LoVo (cell line): Measurements from ENCODE around the gene TBC1D1.
A peak's percentile ranks its signal among the peaks of the same experiment; 100 is the strongest.

Experiments used
- DNase-seq: peaks from one replicate; pipeline ENCODE4 v3.0.0-alpha.2; 2016; ENCODE audit warnings: low spot score

The TBC1D1 gene

GRCh38 chr4:38050560-38051350 lies 159.9 kb downstream of the TBC1D1 start:
- no peak for DNase-seq

- DNase-seq: no peak
Measured at GRCh38 chr4:38055566-38055965, 164.7 kb downstream of the TBC1D1 start.

- DNase-seq: no peak
Measured at GRCh38 chr4:38056011-38056685, 165.3 kb downstream of the TBC1D1 start.

GRCh38 chr4:38058151-38058550 lies 167.3 kb downstream of the TBC1D1 start:
- no peak for DNase-seq

GRCh38 chr4:38060829-38061431 lies 170.0 kb downstream of the TBC1D1 start:
- DNase-seq: no peak

- peak; percentile 79 for DNase-seq
Measured at GRCh38 chr4:38062088-38062775, 171.3 kb downstream of the TBC1D1 start.

GRCh38 chr4:38062776-38063097 lies 171.9 kb downstream of the TBC1D1 start:
- no peak for DNase-seq

GRCh38 chr4:38065176-38065575 lies 174.3 kb downstream of the TBC1D1 start:
- no peak for DNase-seq

- no peak for DNase-seq
Measured at GRCh38 chr4:38065900-38066299, 175.0 kb downstream of the TBC1D1 start.

GRCh38 chr4:38067499-38067898 lies 176.6 kb downstream of the TBC1D1 start:
- DNase-seq: no peak

GRCh38 chr4:38068107-38068506 lies 177.2 kb downstream of the TBC1D1 start:
- DNase-seq: no peak

GRCh38 chr4:38069271-38069760 lies 178.4 kb downstream of the TBC1D1 start:
- peak; percentile 41 for DNase-seq

- DNase-seq: peak; percentile 38
Measured at GRCh38 chr4:38071801-38072431, 181.0 kb downstream of the TBC1D1 start.

- DNase-seq: no peak
Measured at GRCh38 chr4:38072578-38072977, 181.7 kb downstream of the TBC1D1 start.

GRCh38 chr4:38073596-38074234 lies 182.8 kb downstream of the TBC1D1 start:
- no peak for DNase-seq

GRCh38 chr4:38075370-38076152 lies 184.7 kb downstream of the TBC1D1 start:
- DNase-seq: peak; percentile 74

- DNase-seq: no peak
Measured at GRCh38 chr4:38076153-38076669, 185.3 kb downstream of the TBC1D1 start.

- no peak for DNase-seq
Measured at GRCh38 chr4:38077791-38078489, 187.1 kb downstream of the TBC1D1 start.

GRCh38 chr4:38078590-38079421 lies 187.9 kb downstream of the TBC1D1 start:
- peak; percentile 72 for DNase-seq
